Measurements from ENCODE around the gene ABHD15.

ABHD15 gene, protein sequence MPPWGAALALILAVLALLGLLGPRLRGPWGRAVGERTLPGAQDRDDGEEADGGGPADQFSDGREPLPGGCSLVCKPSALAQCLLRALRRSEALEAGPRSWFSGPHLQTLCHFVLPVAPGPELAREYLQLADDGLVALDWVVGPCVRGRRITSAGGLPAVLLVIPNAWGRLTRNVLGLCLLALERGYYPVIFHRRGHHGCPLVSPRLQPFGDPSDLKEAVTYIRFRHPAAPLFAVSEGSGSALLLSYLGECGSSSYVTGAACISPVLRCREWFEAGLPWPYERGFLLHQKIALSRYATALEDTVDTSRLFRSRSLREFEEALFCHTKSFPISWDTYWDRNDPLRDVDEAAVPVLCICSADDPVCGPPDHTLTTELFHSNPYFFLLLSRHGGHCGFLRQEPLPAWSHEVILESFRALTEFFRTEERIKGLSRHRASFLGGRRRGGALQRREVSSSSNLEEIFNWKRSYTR

DNA sequence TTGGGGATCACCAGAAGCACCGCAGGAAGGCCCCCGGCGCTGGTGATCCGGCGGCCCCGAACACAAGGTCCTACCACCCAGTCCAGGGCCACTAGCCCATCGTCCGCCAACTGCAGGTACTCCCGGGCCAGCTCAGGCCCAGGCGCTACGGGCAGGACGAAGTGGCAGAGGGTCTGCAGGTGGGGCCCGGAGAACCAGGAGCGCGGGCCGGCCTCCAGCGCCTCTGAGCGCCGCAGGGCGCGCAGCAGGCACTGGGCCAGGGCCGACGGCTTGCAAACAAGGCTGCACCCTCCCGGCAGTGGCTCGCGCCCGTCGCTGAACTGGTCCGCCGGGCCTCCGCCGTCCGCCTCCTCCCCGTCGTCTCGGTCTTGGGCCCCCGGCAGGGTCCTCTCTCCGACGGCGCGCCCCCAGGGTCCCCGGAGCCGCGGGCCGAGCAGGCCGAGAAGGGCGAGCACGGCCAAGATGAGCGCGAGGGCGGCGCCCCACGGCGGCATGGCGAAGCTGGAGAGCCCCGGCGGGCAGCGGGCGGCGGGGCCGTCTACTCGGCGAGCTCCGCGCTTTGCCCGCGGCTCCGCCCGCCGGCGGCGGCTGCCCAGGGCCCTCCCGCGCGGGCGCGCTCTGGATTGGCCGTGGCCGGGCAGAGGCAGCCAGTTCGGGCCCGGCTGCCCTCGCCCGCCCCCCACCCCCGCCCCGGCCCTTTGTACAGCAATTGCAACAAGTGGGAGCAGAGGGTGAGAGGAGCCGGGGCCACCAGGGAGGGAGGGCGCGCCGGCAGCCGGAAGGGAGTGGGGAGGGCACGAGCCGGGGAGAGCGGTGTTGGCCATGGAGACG is at the start of gene ABHD15:
ABHD15 (minus strand) TSS at position 565 of the 831 bp plus-strand sequence; CDS start at position 494, 71 bp downstream.
- DNase-seq, result no peak

DNA sequence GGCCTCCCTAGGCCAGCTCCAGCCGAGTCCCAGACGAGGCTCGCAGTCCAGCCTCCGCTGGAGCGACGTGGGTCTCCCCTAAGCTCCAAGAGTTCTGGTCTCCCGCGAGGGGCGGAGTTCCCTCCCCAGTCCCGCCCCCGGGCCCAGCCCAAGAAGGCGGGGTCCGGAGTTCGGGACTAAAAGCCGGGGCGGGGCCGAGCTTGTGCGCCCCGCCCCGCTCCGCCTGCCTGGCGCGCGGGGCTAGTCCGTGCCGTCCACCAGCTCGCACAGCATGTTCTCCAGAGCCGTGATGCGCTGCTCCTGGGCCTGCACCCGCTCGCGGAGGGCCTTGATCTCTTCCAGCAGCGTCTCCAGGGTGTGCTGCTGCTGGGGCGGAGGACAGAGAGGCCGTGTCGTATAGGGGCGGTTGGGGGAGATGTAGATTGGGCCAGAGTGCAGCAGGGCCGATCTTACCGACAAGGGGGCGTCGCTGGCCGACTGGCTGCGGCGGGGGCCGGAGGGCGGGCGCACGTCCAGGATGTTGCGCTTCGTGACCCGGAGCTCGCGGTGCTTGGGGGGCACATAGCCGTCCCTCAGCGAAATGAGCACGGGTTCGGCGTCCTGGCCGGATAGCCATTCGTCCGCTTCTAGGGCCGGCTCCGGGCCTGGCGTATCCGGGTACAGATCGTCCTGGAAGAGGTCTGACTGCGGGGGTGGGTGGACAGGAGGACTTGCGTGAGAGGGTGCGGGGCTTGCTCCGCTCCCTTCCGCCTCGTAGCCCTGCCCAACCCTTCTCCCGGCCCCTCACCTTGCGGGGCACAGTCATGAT is 48.9 kb upstream of the ABHD15 start:
- peak; percentile 84 for DNase-seq

DNA sequence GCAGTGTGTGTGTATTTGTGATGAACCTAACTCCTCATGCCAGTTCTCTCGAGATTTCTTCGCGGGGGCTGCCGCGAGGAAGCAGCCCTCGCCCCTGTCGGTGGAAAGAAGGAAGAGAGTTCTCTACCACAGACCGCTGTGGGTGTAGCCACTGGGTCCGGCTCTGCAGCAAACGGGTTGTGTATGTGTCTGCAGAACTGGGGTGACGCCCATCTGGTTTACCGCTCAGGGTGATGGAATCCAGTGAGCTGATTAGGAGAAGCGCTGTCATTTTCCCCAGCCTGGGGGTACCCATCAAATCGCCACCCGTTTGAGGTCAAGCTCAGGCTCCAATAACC is 48.2 kb upstream of the ABHD15 start:
- no peak for DNase-seq

DNA sequence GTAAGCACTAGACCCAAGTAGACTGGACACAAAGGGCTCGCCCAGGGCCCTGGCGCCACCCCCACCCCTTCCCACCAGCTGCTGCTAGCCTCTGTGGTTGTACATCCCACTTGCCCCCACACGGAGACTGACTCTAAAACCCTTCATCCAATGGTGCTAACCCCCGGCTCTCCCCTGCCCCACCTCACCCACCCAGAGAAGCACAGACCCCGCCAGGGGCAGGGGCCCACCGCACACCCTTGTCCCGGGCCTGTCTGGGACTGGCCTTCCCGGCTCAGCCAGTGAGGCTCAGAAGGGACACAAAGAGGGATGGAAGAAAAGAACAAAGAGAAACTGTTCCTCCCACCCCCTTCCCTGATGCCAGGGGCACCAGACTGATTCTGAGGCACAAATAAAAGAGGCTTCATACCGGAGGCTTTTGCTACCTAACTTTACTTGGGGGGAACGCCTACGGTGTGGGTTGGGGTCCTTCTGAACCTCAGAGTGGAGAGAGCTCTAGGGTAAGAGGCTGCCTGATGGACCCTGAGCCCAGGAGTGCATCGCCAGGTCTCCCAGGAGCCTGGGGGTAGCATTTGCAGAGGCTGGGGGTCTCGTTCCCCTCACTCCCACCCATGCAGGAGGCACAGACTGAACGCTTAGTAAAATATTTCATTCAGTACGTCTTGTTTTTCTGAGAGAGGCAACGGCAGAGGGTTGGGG is 47.7 kb upstream of the ABHD15 start:
- DNase-seq, result no peak

DNA sequence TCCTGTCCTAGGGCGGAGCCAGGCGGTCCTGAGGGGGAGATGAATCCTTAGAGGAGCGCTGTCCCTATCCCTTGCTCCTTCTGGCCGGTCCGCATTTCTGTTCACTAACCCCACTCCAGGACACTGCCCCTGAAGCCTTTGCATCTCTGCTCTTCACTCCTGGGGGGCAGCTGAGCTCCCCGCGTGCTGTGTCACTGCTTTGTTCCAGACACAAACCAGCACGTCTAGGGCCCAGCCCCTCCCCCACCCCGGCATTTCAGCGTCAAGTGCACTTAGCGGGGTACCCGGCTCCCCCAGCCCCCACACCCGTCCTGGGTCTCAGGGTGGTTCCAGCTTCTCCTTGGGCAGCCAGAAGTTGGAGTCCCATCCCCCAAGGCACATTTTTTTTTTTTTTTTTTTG is 47.0 kb upstream of the ABHD15 start:
- no peak for DNase-seq

DNA sequence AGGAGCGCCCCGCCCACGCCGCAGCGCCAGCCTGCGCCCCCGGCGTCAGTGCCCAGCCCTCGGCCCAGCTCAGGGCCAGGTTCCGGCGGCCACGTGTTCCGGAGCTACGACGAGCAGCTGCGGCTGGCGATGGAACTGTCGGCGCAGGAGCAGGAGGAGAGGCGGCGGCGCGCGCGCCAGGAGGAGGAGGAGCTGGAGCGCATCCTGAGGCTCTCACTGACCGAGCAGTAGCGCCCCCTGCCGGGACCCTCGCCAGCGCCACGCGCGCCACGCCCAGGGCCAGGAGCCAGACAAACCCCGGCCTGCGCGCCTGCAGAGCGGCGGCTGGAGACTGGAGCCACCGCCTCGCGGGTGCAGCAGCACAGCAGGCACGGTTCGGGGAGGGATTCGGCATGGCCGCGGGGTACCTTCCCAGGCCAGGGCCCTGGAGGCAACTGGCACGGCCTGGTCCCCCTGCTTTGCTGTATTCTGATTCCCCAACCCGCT is 46.6 kb upstream of the ABHD15 start:
- peak; percentile 73 for DNase-seq

DNA sequence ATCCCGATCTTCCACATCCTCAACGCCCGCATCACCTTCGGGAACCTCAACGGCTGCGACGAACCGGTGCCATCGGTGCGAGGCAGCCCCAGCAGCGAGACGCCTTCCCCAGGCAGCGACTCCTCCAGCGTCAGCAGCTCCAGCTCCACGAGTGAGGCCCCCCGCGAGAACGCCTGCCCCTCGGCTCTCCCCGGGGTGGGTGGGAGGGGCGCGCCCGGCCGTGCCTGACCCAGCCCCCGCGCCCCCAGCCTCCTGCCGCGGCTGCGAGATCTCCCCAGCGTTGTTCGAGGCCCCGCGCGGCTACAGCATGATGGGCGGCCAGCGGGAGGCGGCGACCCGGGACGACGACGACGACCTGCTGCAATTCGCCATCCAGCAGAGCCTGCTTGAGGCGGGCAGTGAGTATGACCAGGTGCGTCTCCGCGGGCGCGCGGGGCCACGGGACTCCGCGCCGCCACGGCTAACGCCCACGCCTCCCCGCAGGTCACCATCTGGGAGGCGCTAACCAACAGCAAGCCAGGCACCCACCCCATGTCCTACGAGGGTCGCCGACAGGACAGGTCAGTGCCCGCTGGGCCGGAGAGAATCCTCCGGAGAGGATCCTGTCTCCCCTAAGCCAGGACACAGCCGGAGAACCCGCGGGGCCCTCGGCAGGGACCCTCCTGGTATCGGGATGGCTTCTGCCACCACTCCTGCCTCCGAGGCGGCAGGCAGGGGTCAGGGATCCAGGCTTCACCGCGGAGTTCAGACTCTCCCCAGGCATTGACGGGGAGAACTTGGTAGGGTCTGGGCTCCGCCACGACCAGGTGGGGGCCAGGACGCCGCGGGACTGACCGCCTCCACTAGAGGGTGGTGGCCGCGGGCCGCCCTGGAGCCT is 45.8 kb upstream of the ABHD15 start:
- no peak for DNase-seq

DNA sequence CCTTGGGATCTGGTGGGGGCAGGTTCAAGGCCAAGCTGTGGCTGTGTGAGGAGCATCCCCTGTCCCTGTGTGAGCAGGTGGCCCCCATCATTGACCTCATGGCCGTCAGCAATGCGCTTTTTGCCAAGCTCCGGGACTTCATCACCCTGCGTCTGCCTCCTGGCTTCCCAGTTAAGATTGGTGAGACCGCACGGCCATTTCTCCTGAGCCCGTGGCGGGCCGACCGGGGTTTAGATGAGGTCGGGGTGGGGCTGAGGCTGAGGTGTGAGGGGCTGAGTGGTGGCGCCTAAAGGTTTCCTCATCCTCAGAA is 45.2 kb upstream of the ABHD15 start:
- no peak for DNase-seq

DNA sequence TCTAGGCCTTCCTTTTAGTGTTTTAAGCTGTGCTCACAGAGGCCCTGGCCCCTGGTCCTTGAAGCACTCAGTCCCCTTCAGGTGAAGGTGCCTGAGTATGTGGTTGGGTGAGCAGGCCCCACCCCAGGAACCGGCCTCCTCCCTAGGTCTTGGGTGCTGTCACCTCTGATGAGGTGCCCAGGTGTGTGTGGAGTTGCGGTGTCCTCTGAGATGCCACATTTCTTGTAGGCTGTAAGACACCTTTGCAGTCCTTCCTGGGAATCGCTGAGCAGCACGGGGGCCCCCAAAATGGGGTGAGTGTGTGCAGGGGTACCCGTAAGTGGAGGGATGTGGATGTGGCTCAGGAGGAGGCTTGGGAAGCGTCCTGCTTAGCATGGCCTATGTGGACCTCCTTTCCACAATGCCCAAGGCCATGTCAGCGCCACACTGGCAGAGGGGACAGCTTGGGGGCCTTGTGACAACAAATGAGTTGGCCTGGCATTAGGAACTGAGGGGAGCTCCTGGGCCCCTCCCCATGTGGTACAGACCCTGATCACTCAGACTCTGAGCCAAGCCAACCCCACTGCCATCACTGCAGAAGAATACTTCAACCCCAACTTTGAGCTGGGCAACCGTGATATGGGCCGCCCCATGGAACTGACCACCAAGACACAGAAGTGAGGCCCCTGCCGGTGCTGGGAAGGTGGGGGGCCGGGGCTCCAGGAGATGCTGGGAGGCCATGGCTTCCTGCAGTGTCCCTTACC is 44.7 kb upstream of the ABHD15 start:
- DNase-seq, result no peak

DNA sequence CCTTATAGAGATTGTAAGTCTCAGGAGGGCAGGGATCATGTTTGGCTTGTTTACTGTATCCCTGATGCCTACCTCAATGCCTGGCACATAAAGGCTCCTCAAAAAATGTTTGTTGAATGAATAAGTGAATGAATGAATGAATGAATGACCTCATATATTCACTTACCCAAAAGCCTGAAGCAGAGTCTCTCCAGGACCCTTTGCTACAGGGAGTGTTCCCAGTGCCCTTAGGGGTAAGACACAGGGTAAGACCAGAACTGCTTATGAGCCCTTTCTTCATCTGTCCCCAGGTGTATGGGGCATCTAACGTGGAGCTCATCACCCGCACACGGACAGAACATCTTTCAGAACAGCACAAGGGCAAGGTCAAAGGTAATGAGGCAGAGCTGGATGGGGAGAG is 43.6 kb upstream of the ABHD15 start:
- DNase-seq, result no peak

DNA sequence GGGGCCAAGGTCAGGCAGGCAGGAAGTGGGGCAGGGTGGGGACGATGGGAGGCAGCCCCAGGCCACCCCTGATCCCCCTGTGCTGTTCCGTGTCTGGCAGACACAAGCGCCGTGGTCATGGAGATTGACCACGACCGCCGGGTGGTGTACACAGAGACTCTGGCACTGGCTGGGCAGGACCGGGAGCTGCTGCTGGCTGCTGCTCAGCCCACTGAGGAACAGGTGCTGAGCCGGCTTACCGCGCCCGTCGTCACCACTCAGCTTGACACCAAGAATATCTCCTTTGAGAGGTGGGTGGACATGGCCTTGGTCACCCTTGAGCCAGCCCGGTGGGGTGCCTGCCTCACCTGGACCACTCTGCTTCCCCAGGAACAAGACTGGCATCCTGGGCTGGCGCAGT is 42.1 kb upstream of the ABHD15 start:
- no peak for DNase-seq

DNA sequence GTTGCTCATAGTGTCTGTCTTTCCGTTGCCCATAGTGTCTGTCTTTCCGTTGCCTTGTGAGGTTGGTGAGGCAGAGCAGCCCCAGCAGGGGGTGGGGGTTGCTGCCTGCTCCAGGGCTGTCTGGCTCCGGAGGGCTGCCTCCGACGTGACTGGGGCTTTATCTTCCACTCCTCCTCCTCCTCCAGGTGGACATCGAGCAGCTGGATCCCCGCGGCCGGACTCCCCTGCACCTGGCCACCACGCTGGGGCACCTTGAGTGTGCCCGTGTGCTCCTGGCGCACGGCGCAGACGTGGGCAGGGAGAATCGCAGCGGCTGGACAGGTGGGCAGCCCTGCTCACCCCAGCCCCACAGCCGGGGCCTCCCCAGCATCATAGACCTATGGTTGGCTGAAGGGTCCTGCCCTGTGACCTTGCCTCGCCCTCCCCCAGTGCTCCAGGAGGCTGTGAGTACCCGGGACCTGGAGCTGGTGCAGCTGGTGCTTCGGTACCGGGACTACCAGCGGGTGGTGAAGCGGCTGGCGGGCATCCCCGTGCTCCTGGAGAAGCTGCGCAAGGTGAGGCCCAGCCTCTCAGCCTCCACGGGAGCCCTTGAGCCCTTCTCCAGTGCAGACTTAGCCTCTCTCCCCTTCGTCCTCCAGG is 40.8 kb upstream of the ABHD15 start:
- DNase-seq, result no peak

DNA sequence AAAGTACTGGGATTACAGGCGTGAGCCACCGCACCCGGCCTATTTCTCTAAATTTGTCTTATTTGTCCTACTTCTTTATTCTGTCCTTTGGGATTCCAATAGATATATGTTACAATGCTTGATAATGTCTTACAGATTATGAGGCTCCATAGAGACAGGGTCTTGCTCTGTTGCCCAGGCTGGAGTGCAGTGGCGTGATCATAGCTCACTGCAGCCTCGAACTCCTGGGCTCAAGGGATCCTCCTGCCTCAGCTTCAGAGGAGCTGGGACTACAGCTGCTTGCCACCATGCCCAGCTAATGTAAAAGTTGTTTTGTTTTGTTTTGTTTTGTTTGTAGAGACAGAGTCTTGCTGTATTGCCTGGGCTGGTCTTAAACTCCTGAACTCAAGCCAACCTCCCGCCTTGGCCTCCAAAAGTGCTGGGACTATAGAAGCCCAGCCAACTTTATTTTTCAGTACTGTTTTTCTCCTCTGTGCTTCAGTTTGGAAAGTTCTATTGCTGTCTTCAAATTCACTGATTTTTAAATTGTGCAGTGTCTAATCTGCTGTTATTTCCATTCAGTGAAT is 36.4 kb upstream of the ABHD15 start:
- DNase-seq, result no peak

DNA sequence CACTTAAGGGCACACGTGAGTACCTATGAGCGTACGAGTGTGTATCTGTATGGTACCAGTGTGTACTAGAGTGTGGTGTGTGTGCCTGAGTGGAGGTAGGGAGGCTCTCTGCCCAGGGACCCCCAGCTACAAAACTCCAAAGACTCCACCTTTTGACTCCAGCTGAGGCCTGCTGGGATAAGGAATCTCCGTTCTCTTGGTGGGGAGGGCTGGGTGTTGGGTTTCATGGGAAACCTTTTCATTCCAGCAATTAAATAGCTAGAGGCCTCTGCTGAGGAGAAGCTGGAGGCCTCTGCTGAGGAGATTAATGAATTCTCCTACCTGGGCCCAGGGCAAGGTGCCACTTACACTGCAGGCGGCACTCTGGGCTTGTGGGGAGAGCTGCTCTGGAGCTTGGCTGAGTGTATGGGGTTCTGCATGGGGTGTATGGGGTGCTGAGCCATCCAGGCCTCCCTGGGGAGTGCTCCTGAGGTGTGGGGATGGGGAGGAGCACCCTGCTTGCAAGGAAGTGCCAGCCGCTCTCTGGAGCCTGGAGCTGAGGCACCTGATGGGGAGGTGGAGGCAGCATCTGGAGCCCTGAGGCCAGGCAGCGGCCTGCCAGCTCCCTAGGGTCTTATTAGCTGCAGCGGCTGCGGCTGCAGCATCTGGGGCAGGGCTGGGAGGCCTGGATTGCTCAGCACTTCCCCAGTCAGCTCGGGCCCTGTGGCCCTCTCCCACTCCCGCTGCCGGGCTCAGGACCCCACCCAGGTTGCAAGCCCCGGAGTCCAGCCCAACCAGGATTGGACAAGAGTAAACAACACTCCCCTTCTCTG is 30.7 kb upstream of the ABHD15 start:
- DNase-seq, result no peak

DNA sequence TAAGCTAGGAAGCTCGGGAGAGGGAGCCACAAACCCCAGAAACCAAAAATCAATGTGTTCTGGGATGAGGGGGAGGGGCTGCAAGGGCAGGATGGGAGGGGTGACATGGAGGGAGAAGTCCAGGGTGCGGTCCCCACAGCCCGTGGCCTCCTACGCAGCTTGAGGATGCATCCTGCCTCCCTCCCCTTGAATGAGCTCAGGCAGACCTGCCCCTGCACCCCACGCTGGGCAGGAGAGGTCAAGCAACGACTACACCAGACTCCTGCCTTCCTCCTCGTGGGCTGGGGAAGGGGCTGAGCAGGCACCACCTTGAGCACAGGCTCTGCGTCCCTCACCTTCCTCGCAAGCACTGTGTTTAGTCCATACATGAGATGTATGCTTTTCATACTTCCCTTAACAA is 30.0 kb upstream of the ABHD15 start:
- DNase-seq, result no peak

DNA sequence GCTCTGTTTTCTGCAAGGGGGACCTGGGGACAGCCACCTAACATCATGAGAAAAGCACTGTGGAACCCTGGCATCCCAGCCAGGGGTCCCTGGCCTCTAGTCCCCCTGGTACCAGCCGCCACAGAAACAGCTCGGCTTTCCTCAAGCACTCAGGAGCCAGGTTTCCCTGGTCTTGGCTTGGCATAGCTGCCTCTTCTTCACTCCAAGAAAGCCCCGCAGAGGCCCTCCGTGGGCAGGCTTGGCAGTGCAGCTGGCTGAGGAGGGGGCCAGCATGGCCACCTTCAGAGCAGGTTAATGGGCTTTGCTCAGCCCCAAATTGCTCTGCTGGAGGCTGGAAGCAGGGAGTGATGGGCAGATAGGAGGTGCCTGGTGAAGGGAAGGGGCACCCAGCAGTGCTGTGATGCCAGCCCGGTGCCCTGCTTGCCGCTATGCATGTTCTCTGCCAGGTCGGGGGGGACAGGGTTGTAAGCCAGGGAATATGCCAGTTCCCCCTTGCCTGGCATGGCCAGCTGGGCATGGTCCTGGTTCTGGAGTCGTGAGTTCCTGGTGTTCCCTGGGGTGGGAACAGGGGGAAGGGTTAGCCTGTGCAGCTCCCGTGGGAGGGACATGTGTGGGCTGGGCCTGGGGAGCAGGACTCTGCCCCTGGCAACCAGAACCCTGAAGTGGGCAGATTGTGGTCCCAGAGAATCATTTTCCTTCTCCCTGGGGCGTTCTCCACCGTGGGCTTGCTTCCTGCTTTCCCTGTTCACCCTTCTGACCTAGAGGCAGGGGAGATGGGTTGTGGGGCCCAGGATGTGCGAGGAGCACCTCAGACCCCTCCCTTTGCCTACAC is 29.3 kb upstream of the ABHD15 start:
- DNase-seq, result no peak

DNA sequence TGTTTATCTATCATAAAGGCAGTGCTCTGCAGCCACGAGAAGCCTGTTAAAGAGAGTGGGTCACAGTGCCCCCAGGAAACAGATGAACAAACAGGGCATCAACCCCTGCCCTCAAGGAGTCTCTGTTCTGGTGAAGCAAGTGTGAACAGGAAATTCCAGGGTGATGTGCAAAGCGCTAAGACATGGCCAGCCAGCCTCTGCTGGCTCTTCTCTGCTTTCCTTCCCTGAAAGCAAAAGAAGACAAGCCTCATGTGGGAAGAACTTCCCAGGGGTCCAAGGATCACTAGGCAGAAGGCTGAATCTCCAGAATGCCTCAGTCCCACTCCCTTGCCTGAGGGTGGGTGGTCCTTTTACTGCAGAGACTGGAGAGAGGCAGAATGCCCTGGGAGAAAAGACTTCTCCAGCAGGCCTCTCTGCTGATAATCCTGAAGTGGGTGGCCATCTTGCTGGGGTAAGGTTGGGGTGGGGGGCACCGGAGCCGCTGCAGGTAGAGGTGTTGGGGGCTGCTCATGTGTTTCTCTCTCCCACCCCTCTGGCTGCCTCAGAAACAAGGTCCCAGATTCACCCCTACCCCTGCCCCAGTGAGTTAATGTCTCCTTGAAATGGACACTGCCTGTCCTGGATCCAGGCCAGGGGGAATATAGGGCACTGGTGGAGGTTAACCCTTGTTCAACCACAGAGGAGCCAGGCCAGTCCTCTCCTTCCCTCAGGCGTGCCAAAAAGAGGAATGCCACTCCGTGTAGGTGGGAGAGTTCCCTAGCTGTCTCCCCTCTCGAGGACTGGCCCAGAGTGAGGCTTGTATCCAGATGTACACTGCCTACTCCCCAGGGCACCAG is 28.5 kb upstream of the ABHD15 start:
- DNase-seq, result no peak
